Activated CD8-positive, alpha-beta memory T cell treated with anti-CD3 and anti-CD28 coated beads, Interleukin-2, amount 50 U/mL, for 1 hour (primary cell): ENCODE results near the gene CC2D2B.

Experiments
- DNase-seq: peaks from one replicate; pipeline ENCODE4 v3.0.0-alpha.2; 2020; ENCODE audit errors: extremely low read depth

The CC2D2B gene

GRCh38 chr10:96075977-96076376, 168.2 kb downstream of the CC2D2B start:
- DNase-seq = no peak

DNA sequence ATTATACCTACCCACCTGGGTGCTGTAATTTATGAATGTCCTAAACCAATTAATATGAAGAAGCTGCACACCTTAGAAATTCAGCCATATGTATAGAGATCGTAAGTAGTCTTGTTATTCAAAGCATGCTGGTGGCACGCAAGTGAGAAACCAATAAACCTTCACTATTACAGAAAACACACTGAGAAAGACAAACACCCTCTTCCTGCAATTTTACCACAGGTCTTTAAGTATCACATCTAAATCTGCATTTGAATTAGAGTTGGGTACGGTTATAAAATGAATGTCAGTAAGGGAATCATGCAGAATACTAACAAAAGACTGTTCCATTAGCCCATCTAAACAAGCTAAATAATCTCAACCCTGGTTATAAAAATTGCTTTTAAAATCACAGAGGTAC, 169.4 kb downstream of the CC2D2B start:
- no peak for DNase-seq

- no peak for DNase-seq
These were observed 174.4 kb downstream of the CC2D2B start for GRCh38 chr10:96082153-96082552.
